ENCODE measurements around the gene ETV2.

- TF ChIP-seq CTCF (conservative IDR thresholded peaks at IDR 0.05) (no peak), ZFX (IDR thresholded peaks at IDR 0.05) (no peak)
Measured at GRCh38 chr19:35657904-35658700, 16.6 kb downstream of the ETV2 start.
